DND-41 (cell line): ENCODE results near the gene PCDH1.

Source experiments
- ATAC-seq: fragments of 200-7000 bp; cut with Tn5 transposase; 3 replicates; pipeline ENCODE4 v1.9.1; 2021; ENCODE audit warnings: low read depth; ENCODE audit not compliant: insufficient read depth
- DNase-seq: peaks from one replicate; pipeline ENCODE4 v3.0.0-alpha.2; 2020
- H2AFZ ChIP-seq: 2 replicates; pipeline ENCODE4 v1.6.0; 2012; ENCODE audit warnings: low read depth, low read length
- H3K27ac ChIP-seq: 2 replicates; pipeline ENCODE4 v1.5.1; 2012; ENCODE audit warnings: low read length, inconsistent platforms
- H3K27me3 ChIP-seq: fragments of 200-600 bp; sonication (generic); 2 replicates; pipeline ENCODE4 v1.6.0; 2012; ENCODE audit warnings: low read length, mild to moderate bottlenecking, inconsistent platforms; ENCODE audit not compliant: insufficient read depth, poor library complexity
- H3K36me3 ChIP-seq: 2 replicates; pipeline ENCODE4 v1.5.1; 2012; ENCODE audit warnings: low read length, inconsistent platforms; ENCODE audit not compliant: insufficient read depth
- H3K4me1 ChIP-seq: 2 replicates; pipeline ENCODE4 v1.5.1; 2012; ENCODE audit warnings: mild to moderate bottlenecking, low read length; ENCODE audit not compliant: insufficient read depth
- H3K4me2 ChIP-seq: 2 replicates; pipeline ENCODE4 v1.6.0; 2012; ENCODE audit warnings: mild to moderate bottlenecking, moderate library complexity, low read length, inconsistent platforms; ENCODE audit not compliant: insufficient read depth
- H3K4me3 ChIP-seq, 2 experiments: fragments of 200-600 bp in 1 of 2; shearing (Covaris generic) in 1 of 2; 2 replicates each; pipeline ENCODE4 v1.5.1; 2012 to 2016; ENCODE audit warnings: inconsistent platforms in 2 of 2, low read length in 2 of 2, mild to moderate bottlenecking in 2 of 2, low read depth in 1 of 2, moderate library complexity in 1 of 2
- H3K79me2 ChIP-seq: 2 replicates; pipeline ENCODE4 v1.6.0; 2012; ENCODE audit warnings: low read length, inconsistent platforms; ENCODE audit not compliant: insufficient read depth
- H3K9ac ChIP-seq: 2 replicates; pipeline ENCODE4 v1.6.0; 2012; ENCODE audit warnings: low read depth, mild to moderate bottlenecking, inconsistent platforms, low read length, moderate library complexity
- H3K9me3 ChIP-seq: 2 replicates; pipeline ENCODE4 v1.5.1; 2012; ENCODE audit warnings: low read length, moderate library complexity, mild to moderate bottlenecking, inconsistent platforms; ENCODE audit not compliant: insufficient read depth, severe bottlenecking
- H4K20me1 ChIP-seq: 2 replicates; pipeline ENCODE4 v1.6.0; 2012; ENCODE audit warnings: low read length; ENCODE audit not compliant: insufficient read depth
- CTCF ChIP-seq: IDR thresholded peaks from 2 replicates; pipeline ENCODE4 v1.5.1; 2012; ENCODE audit warnings: borderline replicate concordance, low read length, moderate library complexity, mild to moderate bottlenecking; ENCODE audit not compliant: poor library complexity, severe bottlenecking; ENCODE audit errors: extremely low read depth
- EZH2 ChIP-seq: IDR thresholded peaks from 3 replicates; pipeline ENCODE4 v1.6.1; 2012; ENCODE audit warnings: borderline replicate concordance, low read depth, mild to moderate bottlenecking, moderate library complexity, low read length, inconsistent platforms; ENCODE audit not compliant: severe bottlenecking

Gene PCDH1

GRCh38 chr5:141808857-141809256 is 69.4 kb downstream of the PCDH1 start:
- Histone ChIP-seq H2AFZ (no peak overlapping the region), H4K20me1 (0 out of 2 replicates have a peak, but pooled peaks cover 2% of the 10 kb centered on the region), H3K27me3 (peaks cover 37% of the 10 kb centered on the region), H3K4me2 (no peak overlapping the region), H3K9me3 (no peaks in the 10 kb centered on the region), H3K9ac (no peak overlapping the region), H3K27ac (no peak overlapping the region), H3K36me3 (no peaks in the 10 kb centered on the region), H3K79me2 (no peaks in the 10 kb centered on the region), H3K4me3 (no peak overlapping the region), H3K4me1 (no peaks in the 10 kb centered on the region)
- TF ChIP-seq CTCF: no peak
- TF ChIP-seq EZH2: no peak
- ATAC-seq (no peak), DNase-seq (no peak)

GRCh38 chr5:141807732-141808131 is 70.5 kb downstream of the PCDH1 start:
- Histone ChIP-seq H3K4me3 (no peak overlapping the region), H4K20me1 (0 out of 2 replicates have a peak, but pooled peaks cover 2% of the 10 kb centered on the region), H3K27me3 (peaks cover 38% of the 10 kb centered on the region), H3K4me2 (no peak overlapping the region), H3K4me1 (no peaks in the 10 kb centered on the region), H3K27ac (no peak overlapping the region), H3K9me3 (no peaks in the 10 kb centered on the region), H3K9ac (no peak overlapping the region), H3K79me2 (no peaks in the 10 kb centered on the region), H2AFZ (no peak overlapping the region), H3K36me3 (no peaks in the 10 kb centered on the region)
- TF ChIP-seq EZH2: no peak
- TF ChIP-seq CTCF: no peak
- ATAC-seq: no peak
- DNase-seq: no peak

GRCh38 chr5:141807329-141807728 is 70.9 kb downstream of the PCDH1 start:
- no peak for ATAC-seq
- TF ChIP-seq EZH2 (no peak), CTCF (no peak)
- Histone ChIP-seq H3K79me2 (no peaks in the 10 kb centered on the region), H3K4me1 (no peaks in the 10 kb centered on the region), H4K20me1 (0 out of 2 replicates have a peak, but pooled peaks cover 2% of the 10 kb centered on the region), H3K9me3 (no peaks in the 10 kb centered on the region), H3K36me3 (no peaks in the 10 kb centered on the region), H2AFZ (no peak overlapping the region), H3K4me2 (no peak overlapping the region), H3K27me3 (peaks cover 38% of the 10 kb centered on the region), H3K4me3 (no peak overlapping the region), H3K9ac (no peak overlapping the region), H3K27ac (no peak overlapping the region)
- DNase-seq: no peak

DNA sequence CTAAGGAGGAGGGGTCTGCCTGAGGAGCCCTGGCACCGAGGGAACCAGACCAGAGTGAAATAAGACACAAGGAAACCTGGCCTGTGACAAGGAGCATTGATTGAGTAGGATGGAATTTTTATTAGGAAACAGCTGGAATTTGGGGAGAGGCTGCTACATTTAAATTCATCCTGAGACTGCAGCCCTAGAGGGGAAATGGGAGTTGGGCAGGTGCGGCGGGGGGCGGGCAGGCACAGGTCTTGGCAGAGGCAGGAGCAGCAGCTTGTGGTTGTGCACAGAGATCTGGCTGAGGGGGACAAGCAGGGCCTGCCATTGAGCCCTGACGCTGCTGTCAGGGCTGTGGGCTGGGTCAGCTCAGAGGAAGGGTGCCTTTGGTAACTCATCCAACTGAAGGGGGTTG is 71.6 kb downstream of the PCDH1 start:
- H2AFZ ChIP-seq: no peak overlapping the region
- no peak for TF ChIP-seq CTCF
- no peak for TF ChIP-seq EZH2
- H3K9ac ChIP-seq: no peak overlapping the region
- no peak overlapping the region for H3K4me3 ChIP-seq
- DNase-seq (no peak), ATAC-seq (no peak)
- H3K27ac ChIP-seq: no peak overlapping the region
- H3K27me3 ChIP-seq: peaks cover 38% of the 10 kb centered on the region
- no peaks in the 10 kb centered on the region for H3K79me2 ChIP-seq
- H3K4me1 ChIP-seq: no peaks in the 10 kb centered on the region
- H3K4me2 ChIP-seq: no peak overlapping the region
- H3K36me3 ChIP-seq: no peaks in the 10 kb centered on the region
- 0 out of 2 replicates have a peak, but pooled peaks cover 2% of the 10 kb centered on the region for H4K20me1 ChIP-seq
- H3K9me3 ChIP-seq: no peaks in the 10 kb centered on the region
